ENCODE data around the gene PCNT.
"Not testable (repeated sequence)": the region's sequence is repeated elsewhere in the genome, so short reads cannot be mapped to it uniquely, and the experiment has no call there.

DNA sequence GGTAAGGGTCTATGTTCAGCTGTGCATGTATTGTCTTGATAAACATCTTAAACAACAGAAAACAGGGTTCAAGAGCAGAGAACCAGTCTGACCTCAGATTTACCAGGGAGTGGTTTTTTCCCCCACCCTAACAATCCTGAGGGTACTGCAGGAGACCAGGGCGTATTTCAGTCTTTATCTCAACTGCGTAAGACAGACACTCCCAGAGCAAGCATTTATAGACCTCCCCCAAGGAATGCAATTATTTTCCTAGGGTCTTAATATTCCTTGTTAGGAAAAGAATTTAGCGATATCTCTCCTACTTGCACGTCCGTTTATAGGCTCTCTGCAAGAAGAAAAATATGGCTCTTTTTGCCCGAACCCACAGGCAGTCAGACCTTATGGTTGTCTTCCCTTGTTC, 124.9 kb downstream of the PCNT start:
- not testable (repeated sequence) for TF ChIP-seq BHLHE40 (IDR thresholded peaks at IDR 0.05; ENCODE audit: borderline replicate concordance); ELF4 (IDR thresholded peaks at IDR 0.05); SP1 (IDR thresholded peaks at IDR 0.05); TARDBP (IDR thresholded peaks at IDR 0.05); FOXK2 (IDR thresholded peaks at IDR 0.05)
